Pericardium fibroblast (primary cell): ENCODE data around the gene CHRNA3. TPM values are rescaled to one million over a fixed set of nuclear protein-coding genes. Genes with fewer than 3 reads are reported as not detected.

ENCODE experiments used
- total RNA-seq: library from RNA; depleted of rRNA; stranded (reverse); fragments of >200 nt; gene quantifications from 2 replicates; pipeline ENCODE4 v1.2.3, GENCODE V29; 2015

Gene CHRNA3
- total RNA-seq: not detected in 2 replicates

GRCh38 chr15:78620527-78621421 lies at the start of gene CHRNA3:
TSS of gene CHRNA3 (minus strand) at chr15:78620996. CDS start at chr15:78620794, 202 bp downstream.

GRCh38 chr15:78641102-78641748 lies 20.4 kb upstream of the CHRNA3 start, which contains the start of gene CHRNB4:
TSS of gene CHRNB4 (minus strand) at chr15:78641210. CDS start at chr15:78641133, 77 bp downstream.

DNA sequence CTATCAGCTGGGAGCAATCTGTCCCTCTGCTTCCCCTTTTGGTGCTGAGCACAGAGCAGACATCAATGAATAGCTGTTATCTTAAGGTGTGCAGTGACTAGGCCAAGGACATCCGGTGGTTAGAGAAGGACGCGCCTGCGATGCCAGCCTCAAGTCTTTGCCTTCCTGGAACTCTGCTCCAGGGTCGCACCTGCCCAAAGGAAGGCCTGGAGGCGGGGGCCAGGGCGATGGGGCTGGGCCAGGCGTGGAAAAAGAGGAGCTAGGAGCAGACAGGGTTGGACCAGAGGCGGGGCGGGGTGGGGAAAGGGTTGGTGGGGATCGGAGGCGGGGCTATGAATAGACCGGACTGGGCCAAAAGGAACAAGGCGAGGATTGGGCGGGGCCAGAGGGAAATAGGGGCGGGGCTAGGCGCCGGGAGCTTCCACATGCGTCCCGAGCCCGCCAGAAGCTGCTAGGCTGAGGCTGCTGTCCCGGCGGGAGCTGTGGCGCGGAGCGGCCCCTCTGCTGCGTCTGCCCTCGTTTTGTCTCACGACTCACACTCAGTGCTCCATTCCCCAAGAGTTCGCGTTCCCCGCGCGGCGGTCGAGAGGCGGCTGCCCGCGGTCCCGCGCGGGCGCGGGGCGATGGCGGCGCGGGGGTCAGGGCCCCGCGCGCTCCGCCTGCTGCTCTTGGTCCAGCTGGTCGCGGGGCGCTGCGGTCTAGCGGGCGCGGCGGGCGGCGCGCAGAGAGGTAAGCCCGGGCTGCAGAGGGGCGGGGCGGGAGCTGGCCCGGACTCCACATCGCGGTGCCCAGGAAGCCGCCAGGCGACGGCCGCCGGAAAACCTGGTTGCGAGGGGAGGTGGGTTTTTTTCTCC lies 55.5 kb downstream of the CHRNA3 start, which contains the start of gene CHRNA5:
CHRNA5 (plus strand) TSS at position 424 of the 854 bp plus-strand sequence; CDS start at position 624, 200 bp downstream.

Other genes starting within 250 kb of the CHRNA3 start
- 13.8 and 20.7 TPM in 2 replicates for gene IREB2, start 182.8 kb downstream of the CHRNA3 start, total RNA-seq
- gene HYKK, start 113.4 kb downstream of the CHRNA3 start, total RNA-seq: 2.0 and 5.3 TPM in 2 replicates
- 134 and 156 TPM in 2 replicates for gene PSMA4, start 80.6 kb downstream of the CHRNA3 start, total RNA-seq
- 0.26 and 0.35 TPM in 2 replicates for gene CHRNA5, start 55.5 kb downstream of the CHRNA3 start, total RNA-seq
- not detected in 2 replicates for gene CHRNB4, start 20.2 kb upstream of the CHRNA3 start, total RNA-seq
- 28.6 and 30.8 TPM in 2 replicates for gene ADAMTS7, start 190.5 kb upstream of the CHRNA3 start, total RNA-seq